ENCODE data around the gene COL4A5.

GRCh38 chrX:108438110-108438623, 1.5 kb upstream of the COL4A5 start, which contains the start of gene COL4A6:
- TF ChIP-seq POLR2AphosphoS5 (IDR thresholded peaks at IDR 0.05; ENCODE audit: insufficient read depth, low read depth, low read length) (no peak), POLR2A (IDR thresholded peaks at IDR 0.05; ENCODE audit: low read depth, low read length) (no peak), JUN (IDR thresholded peaks at IDR 0.05; ENCODE audit: borderline replicate concordance, insufficient read depth, insufficient read length, low read depth) (no peak), MAX (IDR thresholded peaks at IDR 0.05; ENCODE audit: insufficient read depth, insufficient read length) (no peak), GATA2 (IDR thresholded peaks at IDR 0.05; ENCODE audit: insufficient read depth, insufficient read length, low read depth, low read length) (no peak), EZH2 (IDR thresholded peaks at IDR 0.05; ENCODE audit: borderline replicate concordance, low read depth, low read length, severe bottlenecking) (no peak), MYC (IDR thresholded peaks at IDR 0.05; ENCODE audit: low read depth, low read length) (no peak)
- TF ChIP-seq, protein P1, sequence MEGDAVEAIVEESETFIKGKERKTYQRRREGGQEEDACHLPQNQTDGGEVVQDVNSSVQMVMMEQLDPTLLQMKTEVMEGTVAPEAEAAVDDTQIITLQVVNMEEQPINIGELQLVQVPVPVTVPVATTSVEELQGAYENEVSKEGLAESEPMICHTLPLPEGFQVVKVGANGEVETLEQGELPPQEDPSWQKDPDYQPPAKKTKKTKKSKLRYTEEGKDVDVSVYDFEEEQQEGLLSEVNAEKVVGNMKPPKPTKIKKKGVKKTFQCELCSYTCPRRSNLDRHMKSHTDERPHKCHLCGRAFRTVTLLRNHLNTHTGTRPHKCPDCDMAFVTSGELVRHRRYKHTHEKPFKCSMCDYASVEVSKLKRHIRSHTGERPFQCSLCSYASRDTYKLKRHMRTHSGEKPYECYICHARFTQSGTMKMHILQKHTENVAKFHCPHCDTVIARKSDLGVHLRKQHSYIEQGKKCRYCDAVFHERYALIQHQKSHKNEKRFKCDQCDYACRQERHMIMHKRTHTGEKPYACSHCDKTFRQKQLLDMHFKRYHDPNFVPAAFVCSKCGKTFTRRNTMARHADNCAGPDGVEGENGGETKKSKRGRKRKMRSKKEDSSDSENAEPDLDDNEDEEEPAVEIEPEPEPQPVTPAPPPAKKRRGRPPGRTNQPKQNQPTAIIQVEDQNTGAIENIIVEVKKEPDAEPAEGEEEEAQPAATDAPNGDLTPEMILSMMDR (IDR thresholded peaks at IDR 0.05; ENCODE audit: extremely low read depth in 1 of 2, insufficient read depth in 1 of 2, low read depth in 1 of 2, low read length in 2 of 2): no peak
